Measurements from ENCODE around the gene SPAG8. TPM values are rescaled to one million over a fixed set of nuclear protein-coding genes. Genes with fewer than 3 reads are reported as not detected.

SPAG8 gene
- total RNA-seq, 1 experiment from 2014 or later: 0.50 TPM

GRCh38 chr9:35832814-35833213 is 20.8 kb upstream of the SPAG8 start:
- H2AK5ac ChIP-seq (ENCODE audit: insufficient read length, low read length): no peak overlapping the region
- H3K27me3 Mint-ChIP-seq (ENCODE audit: low read depth): peaks cover 6% of the 10 kb centered on the region
- no peaks in the 10 kb centered on the region for H3K79me2 ChIP-seq (ENCODE audit: insufficient read depth, low read length)
- no peak overlapping the region; the same call in 1 of the 2 replicates for H3K14ac ChIP-seq (ENCODE audit: insufficient read depth, low read length)
- H3K9ac ChIP-seq (ENCODE audit: extremely low read depth, insufficient read length, low read length): no peak overlapping the region
- H4K5ac ChIP-seq (ENCODE audit: insufficient read length, low read depth, low read length): no peak overlapping the region
- H2AFZ ChIP-seq (ENCODE audit: low read length): no peak overlapping the region
- H3K27ac Mint-ChIP-seq: no peak overlapping the region
- H3K4me1 Mint-ChIP-seq: peaks cover 24 to 30% of the 10 kb centered on the region in 2 experiments
- no peak overlapping the region for H2BK20ac ChIP-seq (ENCODE audit: low read depth, low read length, poor library complexity, severe bottlenecking)
- no peak overlapping the region for H3K4me3 Mint-ChIP-seq
- no peak overlapping the region for H3T11ph ChIP-seq (ENCODE audit: low read length)
- no peak overlapping the region for H2BK12ac ChIP-seq (ENCODE audit: insufficient read length, low read depth, low read length)
- no peak overlapping the region for H3K4ac ChIP-seq (ENCODE audit: low read depth, low read length)
- no peaks in the 10 kb centered on the region for H3K79me1 ChIP-seq (ENCODE audit: insufficient read depth, low read depth, low read length, poor library complexity, severe bottlenecking)
- no peak overlapping the region for H4K8ac ChIP-seq (replicated peaks; ENCODE audit: insufficient read length, low read depth, low read length)
- H3K4me2 ChIP-seq (ENCODE audit: insufficient read depth, insufficient read length, low read length): no peak overlapping the region
- H2BK5ac ChIP-seq (ENCODE audit: insufficient read length, low read length): no peak overlapping the region
- no peaks in the 10 kb centered on the region for H3K9me3 ChIP-seq (ENCODE audit: control insufficient read depth, low read depth, low read length)
- H3K9me3 Mint-ChIP-seq: no peaks in the 10 kb centered on the region
- H3K18ac ChIP-seq (ENCODE audit: insufficient read length, low read depth, low read length): no peak overlapping the region
- DNase-seq: no peak
- no peaks in the 10 kb centered on the region; a peak in 1 of 7 replicates for H3K36me3 Mint-ChIP-seq (ENCODE audit: insufficient read depth in 1 of 3, low read depth in 3 of 3)
- no peak overlapping the region for H3K27ac ChIP-seq (ENCODE audit: insufficient read length, low read depth, low read length)
- H3K56ac ChIP-seq (ENCODE audit: insufficient read length, low read depth, low read length): no peak overlapping the region
- TF ChIP-seq CTCF (conservative IDR thresholded peaks at IDR 0.05): no peak
- H3K23ac ChIP-seq (ENCODE audit: insufficient read length, low read depth, low read length): no peak overlapping the region
- peaks cover 12% of the 10 kb centered on the region for H3K23me2 ChIP-seq (ENCODE audit: insufficient read length, low read depth, low read length, poor library complexity, severe bottlenecking)
- no peak overlapping the region for H2BK120ac ChIP-seq (ENCODE audit: low read depth, low read length, poor library complexity, severe bottlenecking)
- no CpG with 5 or more reads among the region's 5 CpGs for WGBS (ENCODE audit: extremely low coverage, insufficient read length, low lambda C conversion rate)
- H2BK15ac ChIP-seq (ENCODE audit: low read depth, low read length): no peak overlapping the region
- 0 out of 2 replicates have a peak, but pooled peaks cover 2% of the 10 kb centered on the region for H3K4me1 ChIP-seq (ENCODE audit: insufficient read depth, low read length)
- H4K91ac ChIP-seq (ENCODE audit: insufficient read length, low read depth, low read length): no peak overlapping the region
- H3K27me3 ChIP-seq (ENCODE audit: insufficient read depth, low read length): no peaks in the 10 kb centered on the region
- H4K20me1 ChIP-seq (ENCODE audit: control insufficient read depth, insufficient read depth, insufficient read length): no peaks in the 10 kb centered on the region

All from H9 (cell line).